ENCODE data around the gene MBP. TPM values are rescaled to one million over a fixed set of nuclear protein-coding genes. Genes with fewer than 3 reads are reported as not detected.

MBP gene
- total RNA-seq, 1 donor, result 25.8 TPM

DNA sequence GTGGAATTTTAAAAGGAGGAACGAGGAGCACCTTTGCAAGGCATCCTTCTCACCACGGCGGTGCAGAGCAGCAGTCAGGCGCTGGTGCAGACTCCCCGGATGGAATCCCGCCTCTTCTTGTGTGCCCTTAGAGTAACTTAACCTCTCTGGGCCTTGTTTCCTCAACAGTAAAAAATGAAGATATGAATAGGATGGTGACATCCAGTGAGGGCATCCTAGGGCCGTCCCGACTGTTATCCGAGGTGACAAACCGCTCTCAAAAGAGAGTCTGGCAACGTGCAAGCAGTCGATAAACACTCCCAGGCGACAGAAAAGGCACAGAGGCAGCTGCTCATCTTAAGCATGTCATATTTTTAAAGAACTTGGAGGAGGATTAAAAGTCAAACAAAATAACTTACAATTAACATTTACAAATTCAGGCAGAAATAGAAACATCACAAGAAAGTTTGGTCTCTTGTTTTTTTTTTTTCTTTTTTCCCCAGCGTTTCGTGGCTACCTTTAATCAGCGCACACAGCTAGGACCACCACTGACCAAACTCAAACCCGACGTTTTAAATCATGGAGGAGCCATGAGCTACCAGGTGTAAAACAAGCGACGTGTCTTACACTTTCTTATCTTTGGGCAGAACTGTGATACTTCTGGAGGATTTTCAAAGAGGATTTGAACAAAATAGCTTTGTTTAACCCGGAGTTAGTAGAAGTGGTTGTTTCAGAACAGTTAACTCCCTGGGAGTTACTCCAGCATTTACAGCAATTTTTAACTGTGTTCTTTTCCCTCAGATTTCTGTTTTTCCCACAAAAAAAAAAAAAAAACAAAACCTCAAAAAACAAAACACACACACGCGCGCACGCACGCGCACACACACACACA lies 2.1 kb downstream of the MBP start:
- H3K4me3 ChIP-seq (ENCODE audit: low read depth, low read length), result peak overlapping the region; percentile 74
- no peak for DNase-seq (ENCODE audit: low read depth)
- TF ChIP-seq, protein P1, sequence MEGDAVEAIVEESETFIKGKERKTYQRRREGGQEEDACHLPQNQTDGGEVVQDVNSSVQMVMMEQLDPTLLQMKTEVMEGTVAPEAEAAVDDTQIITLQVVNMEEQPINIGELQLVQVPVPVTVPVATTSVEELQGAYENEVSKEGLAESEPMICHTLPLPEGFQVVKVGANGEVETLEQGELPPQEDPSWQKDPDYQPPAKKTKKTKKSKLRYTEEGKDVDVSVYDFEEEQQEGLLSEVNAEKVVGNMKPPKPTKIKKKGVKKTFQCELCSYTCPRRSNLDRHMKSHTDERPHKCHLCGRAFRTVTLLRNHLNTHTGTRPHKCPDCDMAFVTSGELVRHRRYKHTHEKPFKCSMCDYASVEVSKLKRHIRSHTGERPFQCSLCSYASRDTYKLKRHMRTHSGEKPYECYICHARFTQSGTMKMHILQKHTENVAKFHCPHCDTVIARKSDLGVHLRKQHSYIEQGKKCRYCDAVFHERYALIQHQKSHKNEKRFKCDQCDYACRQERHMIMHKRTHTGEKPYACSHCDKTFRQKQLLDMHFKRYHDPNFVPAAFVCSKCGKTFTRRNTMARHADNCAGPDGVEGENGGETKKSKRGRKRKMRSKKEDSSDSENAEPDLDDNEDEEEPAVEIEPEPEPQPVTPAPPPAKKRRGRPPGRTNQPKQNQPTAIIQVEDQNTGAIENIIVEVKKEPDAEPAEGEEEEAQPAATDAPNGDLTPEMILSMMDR (IDR thresholded peaks at IDR 0.05; ENCODE audit: insufficient read depth, low read length), result no peak

DNA sequence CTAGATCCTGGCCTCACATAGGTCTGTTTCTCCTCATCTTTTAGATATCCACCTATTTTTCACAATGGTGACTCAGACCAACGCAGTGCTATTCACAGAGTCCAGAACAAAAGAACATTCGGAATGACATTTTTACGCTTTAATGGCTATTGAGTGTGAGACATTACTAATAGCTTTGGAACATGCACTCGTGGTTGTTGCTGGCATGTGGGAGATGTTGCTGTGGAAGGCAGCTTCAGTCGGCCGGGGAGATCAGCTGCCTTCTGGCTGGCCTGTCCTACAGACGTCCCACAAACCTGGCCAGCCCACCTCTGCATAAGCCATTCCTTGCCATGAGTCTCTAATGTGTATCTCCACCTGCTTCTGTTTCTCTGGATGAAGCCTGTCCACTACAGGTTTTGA lies 3.4 kb downstream of the MBP start:
- TF ChIP-seq, protein P1 (IDR thresholded peaks at IDR 0.05; ENCODE audit: insufficient read depth, low read length), result no peak
- peak; percentile 97 for DNase-seq (ENCODE audit: low read depth)
- no peak overlapping the region for H3K4me3 ChIP-seq (ENCODE audit: low read depth, low read length)

DNA sequence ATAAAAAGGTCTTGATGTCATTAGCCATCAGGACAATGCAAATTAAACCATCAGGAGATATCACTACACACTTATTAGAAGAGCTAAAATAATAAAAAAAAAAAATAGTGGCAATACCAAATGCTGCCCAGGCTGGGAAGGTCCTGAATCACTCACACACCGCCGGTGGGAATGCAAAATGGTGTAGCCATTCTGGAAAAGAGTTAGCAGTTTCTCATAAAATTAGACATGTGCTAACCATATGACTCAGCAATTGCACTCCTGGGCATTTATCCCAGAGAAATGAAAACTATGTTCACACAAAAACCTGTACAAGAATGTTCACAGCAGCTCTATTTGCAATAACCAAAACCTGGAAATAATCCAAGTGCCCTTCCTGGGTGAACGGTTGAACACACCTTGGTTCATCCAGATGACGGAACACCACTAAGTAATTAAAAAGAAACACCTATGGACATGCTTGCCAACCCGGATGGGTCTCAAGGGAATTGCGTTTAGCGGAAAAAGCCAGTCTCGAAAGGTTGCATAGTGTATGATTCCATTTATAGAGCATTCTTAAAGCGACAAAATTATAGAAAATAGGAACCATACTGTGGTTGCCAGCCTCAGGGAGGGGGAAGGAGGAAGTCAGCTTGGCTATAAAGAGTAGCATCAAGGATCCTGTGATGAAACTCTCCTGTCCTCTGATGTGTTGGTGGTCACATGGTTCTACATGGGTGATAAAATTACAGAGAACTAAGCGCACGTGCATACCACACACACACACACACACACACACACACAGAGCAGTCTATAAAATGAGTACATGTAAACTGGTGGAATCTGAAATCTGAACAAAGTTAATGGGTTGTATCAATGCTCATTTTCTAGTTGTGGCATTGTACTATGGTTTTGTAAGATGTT lies 4.6 kb downstream of the MBP start:
- peak; percentile 97 for DNase-seq (ENCODE audit: low read depth)
- TF ChIP-seq, protein P1 (IDR thresholded peaks at IDR 0.05; ENCODE audit: insufficient read depth, low read length), result no peak
- H3K4me3 ChIP-seq (ENCODE audit: low read depth, low read length), result no peak overlapping the region

DNA sequence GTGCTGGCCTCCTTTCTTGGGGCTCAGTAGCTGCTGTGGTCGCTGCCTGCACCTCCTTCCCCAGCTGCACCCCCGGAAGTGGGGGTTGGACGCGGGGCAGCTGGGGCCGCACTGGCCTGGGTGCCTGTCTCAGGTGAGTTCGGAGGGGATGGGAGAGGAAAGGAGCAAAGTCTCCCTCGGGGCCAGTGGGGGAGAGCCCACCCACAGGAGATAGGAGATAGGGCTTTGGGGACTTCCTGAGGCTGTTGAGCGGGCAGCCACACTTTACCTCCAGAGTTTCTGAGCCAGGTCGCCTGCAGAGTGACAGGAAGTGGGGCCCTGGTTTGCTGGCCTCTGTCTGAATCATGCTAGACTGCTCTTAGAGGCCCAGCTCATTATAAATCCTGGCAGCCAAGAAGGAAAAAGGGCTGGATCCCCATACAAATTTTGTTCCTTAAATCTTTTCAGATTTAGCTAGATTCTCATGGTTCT lies 8.1 kb downstream of the MBP start:
- TF ChIP-seq, protein P1 (IDR thresholded peaks at IDR 0.05; ENCODE audit: insufficient read depth, low read length), result no peak
- H3K4me3 ChIP-seq (ENCODE audit: low read depth, low read length), result no peak overlapping the region
- DNase-seq (ENCODE audit: low read depth), result no peak

DNA sequence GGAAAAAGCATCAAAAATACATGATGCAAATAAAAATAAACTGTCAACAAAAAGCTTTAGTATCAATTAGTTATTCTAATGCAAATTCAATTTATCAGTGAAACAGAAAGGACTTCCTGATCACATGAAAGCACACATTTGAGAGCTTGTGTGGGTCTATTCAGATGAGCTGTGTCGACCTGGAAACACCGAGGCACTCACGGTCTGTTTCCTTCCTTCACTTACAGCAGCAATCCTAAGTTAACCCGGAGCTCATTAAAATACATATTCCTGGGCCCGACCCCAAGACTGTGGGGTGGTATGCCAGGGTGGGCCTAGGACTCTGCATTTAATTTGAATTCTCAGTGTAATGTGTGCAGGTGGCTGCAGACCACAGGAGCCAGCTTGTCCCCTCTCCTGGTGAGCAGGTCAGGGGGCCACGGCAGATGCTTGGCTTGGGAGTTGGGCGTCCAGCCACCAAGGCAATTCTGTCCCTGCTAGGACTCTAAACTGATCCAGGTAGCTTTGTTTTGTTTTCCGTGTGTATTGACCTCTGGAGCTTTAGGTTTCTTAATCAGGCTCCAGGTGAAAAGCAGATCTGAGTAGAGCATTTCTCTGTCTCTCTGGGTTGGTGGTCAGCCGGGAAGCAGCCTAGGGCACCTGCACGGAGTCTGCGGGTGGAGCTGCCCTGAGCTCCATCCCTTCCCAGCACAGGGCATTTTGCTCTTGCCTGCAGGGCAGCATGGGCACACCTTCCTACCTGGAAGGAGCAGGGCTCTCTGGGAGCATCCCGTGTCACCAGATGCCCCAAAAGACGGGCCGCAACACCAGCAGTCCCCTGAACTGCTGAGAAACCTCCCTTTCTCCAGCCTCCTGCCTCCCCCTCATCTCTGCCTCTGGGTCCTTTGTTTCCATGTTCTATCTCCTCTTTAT lies 9.0 kb downstream of the MBP start:
- TF ChIP-seq, protein P1 (IDR thresholded peaks at IDR 0.05; ENCODE audit: insufficient read depth, low read length), result no peak
- no peak for DNase-seq (ENCODE audit: low read depth)
- H3K4me3 ChIP-seq (ENCODE audit: low read depth, low read length), result no peak overlapping the region

DNA sequence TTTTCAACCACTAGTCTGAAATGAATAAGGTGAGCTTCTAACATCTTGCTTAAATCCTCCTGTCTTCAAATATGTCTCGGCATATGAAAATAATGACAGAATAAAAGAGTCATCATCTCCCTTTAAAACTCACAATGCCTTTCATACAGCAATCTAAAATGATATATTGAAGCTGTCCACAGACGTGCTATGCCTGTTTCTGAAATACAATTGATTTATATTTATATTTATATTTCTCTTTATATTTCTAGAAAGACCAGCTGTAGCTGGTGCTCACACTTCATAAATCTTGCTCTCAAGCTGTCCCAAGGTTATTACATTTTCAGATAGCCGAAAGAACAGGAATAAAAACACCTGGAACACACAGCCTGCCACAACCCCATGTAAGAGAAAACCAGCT lies 11.1 kb downstream of the MBP start:
- no peak for DNase-seq (ENCODE audit: low read depth)
- no peak overlapping the region for H3K4me3 ChIP-seq (ENCODE audit: low read depth, low read length)
- TF ChIP-seq, protein P1 (IDR thresholded peaks at IDR 0.05; ENCODE audit: insufficient read depth, low read length), result no peak

Data from fibroblast of the aortic adventitia (primary cell).